HL-60 (cell line): ENCODE results near the gene TRIM17.
A peak's percentile ranks its signal among the peaks of the same experiment; 100 is the strongest.

Experiments used
- DNase-seq, 2 experiments: peaks; one replicate each; pipeline ENCODE4 v3.0.0-alpha.2; 2010 to 2020; ENCODE audit warnings: low read depth in 1 of 2, low spot score in 1 of 2
- H3K27ac ChIP-seq: fragments of 250-450 bp; sonication (Bioruptor Pico); replicated peaks from 2 replicates; pipeline ENCODE4 v1.5.1; 2020; ENCODE audit warnings: mild to moderate bottlenecking, moderate library complexity
- H3K27me3 ChIP-seq: fragments of 250-450 bp; sonication (Bioruptor Pico); 2 replicates; pipeline ENCODE4 v1.5.1; 2021; ENCODE audit warnings: mild to moderate bottlenecking, moderate library complexity; ENCODE audit not compliant: insufficient read depth, poor library complexity, severe bottlenecking
- H3K4me3 ChIP-seq: replicated peaks from 2 replicates; pipeline ENCODE4 v1.5.1; 2011; ENCODE audit warnings: mild to moderate bottlenecking, control low read depth, low read length; ENCODE audit not compliant: insufficient read depth
- GABPA ChIP-seq: IDR thresholded peaks from 2 replicates; pipeline ENCODE4 v1.6.1; 2012; ENCODE audit warnings: low read depth
- POLR2AphosphoS5 ChIP-seq: IDR thresholded peaks from 2 replicates; pipeline ENCODE4 v1.6.1; 2012; ENCODE audit warnings: low read depth
- REST ChIP-seq: IDR thresholded peaks from 2 replicates; pipeline ENCODE4 v1.6.1; 2012; ENCODE audit warnings: low read depth; ENCODE audit not compliant: insufficient replicate concordance
- SPI1 ChIP-seq: IDR thresholded peaks from 2 replicates; pipeline ENCODE4 v1.6.1; 2012; ENCODE audit warnings: low read depth, mild to moderate bottlenecking, borderline replicate concordance
- TF ChIP-seq, protein P1 (sequence below): IDR thresholded peaks from one replicate; pipeline ENCODE4 v1.5.1; 2011; ENCODE audit warnings: low read length, control low read depth, inconsistent platforms; ENCODE audit not compliant: insufficient read depth

The TRIM17 gene

GRCh38 chr1:228405979-228406228, 10.8 kb downstream of the TRIM17 start:
- Histone ChIP-seq H3K27me3 (no peaks in the 10 kb centered on the region), H3K27ac (peak overlapping the region; percentile 91), H3K4me3 (peak overlapping the region; percentile 59)
- no peak for DNase-seq
- TF ChIP-seq, protein P1, sequence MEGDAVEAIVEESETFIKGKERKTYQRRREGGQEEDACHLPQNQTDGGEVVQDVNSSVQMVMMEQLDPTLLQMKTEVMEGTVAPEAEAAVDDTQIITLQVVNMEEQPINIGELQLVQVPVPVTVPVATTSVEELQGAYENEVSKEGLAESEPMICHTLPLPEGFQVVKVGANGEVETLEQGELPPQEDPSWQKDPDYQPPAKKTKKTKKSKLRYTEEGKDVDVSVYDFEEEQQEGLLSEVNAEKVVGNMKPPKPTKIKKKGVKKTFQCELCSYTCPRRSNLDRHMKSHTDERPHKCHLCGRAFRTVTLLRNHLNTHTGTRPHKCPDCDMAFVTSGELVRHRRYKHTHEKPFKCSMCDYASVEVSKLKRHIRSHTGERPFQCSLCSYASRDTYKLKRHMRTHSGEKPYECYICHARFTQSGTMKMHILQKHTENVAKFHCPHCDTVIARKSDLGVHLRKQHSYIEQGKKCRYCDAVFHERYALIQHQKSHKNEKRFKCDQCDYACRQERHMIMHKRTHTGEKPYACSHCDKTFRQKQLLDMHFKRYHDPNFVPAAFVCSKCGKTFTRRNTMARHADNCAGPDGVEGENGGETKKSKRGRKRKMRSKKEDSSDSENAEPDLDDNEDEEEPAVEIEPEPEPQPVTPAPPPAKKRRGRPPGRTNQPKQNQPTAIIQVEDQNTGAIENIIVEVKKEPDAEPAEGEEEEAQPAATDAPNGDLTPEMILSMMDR: no peak
- TF ChIP-seq GABPA: no peak
- TF ChIP-seq REST: no peak
- TF ChIP-seq SPI1: no peak
- TF ChIP-seq POLR2AphosphoS5: no peak

GRCh38 chr1:228405200-228405978, 11.3 kb downstream of the TRIM17 start:
- no peak for TF ChIP-seq REST
- no peak for TF ChIP-seq POLR2AphosphoS5
- TF ChIP-seq, protein P1: no peak
- no peak for TF ChIP-seq GABPA
- no peak for TF ChIP-seq SPI1
- peak overlapping the region; percentile 59 for H3K4me3 ChIP-seq
- H3K27ac ChIP-seq: peak overlapping the region; percentile 91
- no peaks in the 10 kb centered on the region for H3K27me3 ChIP-seq
- DNase-seq: no peak

- Histone ChIP-seq H3K27ac (no peak overlapping the region; the same call in 1 of the 2 replicates), H3K27me3 (no peaks in the 10 kb centered on the region), H3K4me3 (peak overlapping the region; percentile 59; the same call in 1 of the 2 replicates)
- TF ChIP-seq GABPA: no peak
- no peak for TF ChIP-seq POLR2AphosphoS5
- TF ChIP-seq, protein P1: no peak
- TF ChIP-seq SPI1: no peak
- TF ChIP-seq REST: no peak
- DNase-seq: no peak
Measured at GRCh38 chr1:228404107-228404720, 12.4 kb downstream of the TRIM17 start.
